ENCODE measurements around the gene MAGEB16.

MAGEB16 gene

DNA sequence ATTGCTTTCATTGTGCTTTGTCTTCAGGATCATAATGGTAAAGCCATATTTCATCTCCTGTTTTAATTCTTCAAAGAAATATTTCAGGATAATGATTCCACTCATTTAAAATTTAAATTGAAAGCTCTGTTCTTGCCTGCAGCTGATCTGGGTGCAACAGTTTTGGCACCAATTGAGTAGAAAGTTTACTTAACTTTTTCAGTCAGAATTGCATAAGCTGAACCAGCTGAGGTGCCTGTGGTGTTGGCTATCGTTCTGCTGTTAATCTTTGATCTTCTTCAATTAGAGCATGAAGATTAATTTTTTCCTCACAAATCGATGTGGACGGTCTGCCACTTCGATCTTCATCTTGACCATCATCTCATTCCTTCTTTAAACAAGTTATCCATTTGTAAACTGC is 49.6 kb downstream of the MAGEB16 start:
- H3K4me3 ChIP-seq (ENCODE audit: low read depth, low read length, poor library complexity, severe bottlenecking): no peak overlapping the region
- no peak for TF ChIP-seq EZH2 (IDR thresholded peaks at IDR 0.05; ENCODE audit: borderline replicate concordance, low read length)
- TF ChIP-seq, protein P1, sequence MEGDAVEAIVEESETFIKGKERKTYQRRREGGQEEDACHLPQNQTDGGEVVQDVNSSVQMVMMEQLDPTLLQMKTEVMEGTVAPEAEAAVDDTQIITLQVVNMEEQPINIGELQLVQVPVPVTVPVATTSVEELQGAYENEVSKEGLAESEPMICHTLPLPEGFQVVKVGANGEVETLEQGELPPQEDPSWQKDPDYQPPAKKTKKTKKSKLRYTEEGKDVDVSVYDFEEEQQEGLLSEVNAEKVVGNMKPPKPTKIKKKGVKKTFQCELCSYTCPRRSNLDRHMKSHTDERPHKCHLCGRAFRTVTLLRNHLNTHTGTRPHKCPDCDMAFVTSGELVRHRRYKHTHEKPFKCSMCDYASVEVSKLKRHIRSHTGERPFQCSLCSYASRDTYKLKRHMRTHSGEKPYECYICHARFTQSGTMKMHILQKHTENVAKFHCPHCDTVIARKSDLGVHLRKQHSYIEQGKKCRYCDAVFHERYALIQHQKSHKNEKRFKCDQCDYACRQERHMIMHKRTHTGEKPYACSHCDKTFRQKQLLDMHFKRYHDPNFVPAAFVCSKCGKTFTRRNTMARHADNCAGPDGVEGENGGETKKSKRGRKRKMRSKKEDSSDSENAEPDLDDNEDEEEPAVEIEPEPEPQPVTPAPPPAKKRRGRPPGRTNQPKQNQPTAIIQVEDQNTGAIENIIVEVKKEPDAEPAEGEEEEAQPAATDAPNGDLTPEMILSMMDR (IDR thresholded peaks at IDR 0.05; ENCODE audit: low read length): no peak
- H3K36me3 ChIP-seq (ENCODE audit: insufficient read depth, low read length): no peaks in the 10 kb centered on the region
- H3K27me3 ChIP-seq (ENCODE audit: insufficient read depth, low read length): no peaks in the 10 kb centered on the region
- H3K79me2 ChIP-seq (ENCODE audit: insufficient read depth, low read length): no peaks in the 10 kb centered on the region
- H3K4me2 ChIP-seq (ENCODE audit: low read length): no peak overlapping the region
- H4K20me1 ChIP-seq (ENCODE audit: insufficient read depth, low read length): no peaks in the 10 kb centered on the region
- no peak overlapping the region for H3K9ac ChIP-seq (ENCODE audit: low read length)
- H3K9me3 ChIP-seq (ENCODE audit: low read length): no peaks in the 10 kb centered on the region
- H3F3A ChIP-seq (ENCODE audit: insufficient read depth, low read length): no peaks in the 10 kb centered on the region
- H3K27ac ChIP-seq (ENCODE audit: low read depth, low read length, poor library complexity, severe bottlenecking): no peak overlapping the region
- H3K4me1 ChIP-seq (ENCODE audit: insufficient read depth, low read length, severe bottlenecking): no peaks in the 10 kb centered on the region
- H2AFZ ChIP-seq (ENCODE audit: low read length): no peak overlapping the region
- H3K9me2 ChIP-seq (ENCODE audit: low read depth, low read length): no peaks in the 10 kb centered on the region
